Measurements from ENCODE around the gene SPINDOC.

GRCh38 chr11:63768237-63769041 lies 44.8 kb upstream of the SPINDOC start, which contains the start of gene ZFTA:
- TF ChIP-seq EZH2 (IDR thresholded peaks at IDR 0.05; ENCODE audit: insufficient read depth, poor library complexity, severe bottlenecking) (no peak), EZH2phosphoT487 (IDR thresholded peaks at IDR 0.05; ENCODE audit: insufficient read depth, low read depth) (no peak)
